OCI-LY7 (cell line): ENCODE measurements around the gene RAD9A. TPM values are rescaled to one million over a fixed set of nuclear protein-coding genes. Genes with fewer than 3 reads are reported as not detected.

Experiments used
- BruUV-seq: library from RNA; stranded (reverse); fragments of 400-500 nt; replicated peaks from 2 replicates; lab custom pipeline; 2021; lab: Mats Ljungman, UMichigan
- CTCF ChIA-PET: fragments of 300-600 bp; sonication (Branson Sonifier 250); formaldehyde crosslinking; loops from one replicate; lab custom pipeline; 2022; ENCODE audit warnings: antibody characterized with exemption; ENCODE audit not compliant: unreplicated experiment; lab: Charles Lee
- POLR2A ChIA-PET: fragments of 300-600 bp; sonication (Branson Sonifier 250); formaldehyde crosslinking; loops from one replicate; lab custom pipeline; 2022; ENCODE audit warnings: antibody characterized with exemption; lab: Charles Lee
- DNase-seq: peaks from one replicate; pipeline ENCODE4 v3.0.0-alpha.2; 2015; ENCODE audit warnings: low spot score
- H2AFZ ChIP-seq: fragments of 200-600 bp; sonication (generic), shearing (Covaris generic); 2 replicates; pipeline ENCODE4 v1.6.1; 2014; ENCODE audit warnings: mild to moderate bottlenecking, antibody characterized with exemption, low read length, moderate library complexity
- H3K27ac ChIP-seq: fragments of 200-600 bp; sonication (generic); 2 replicates; pipeline ENCODE4 v1.5.1; 2014; ENCODE audit warnings: mixed run types, low read depth, mild to moderate bottlenecking, moderate library complexity, low read length, inconsistent platforms; ENCODE audit not compliant: poor library complexity, severe bottlenecking
- H3K36me3 ChIP-seq: fragments of 200-600 bp; sonication (generic); 2 replicates; pipeline ENCODE4 v1.6.1; 2014; ENCODE audit warnings: mild to moderate bottlenecking, antibody characterized with exemption, low read length, moderate library complexity, mixed read lengths; ENCODE audit not compliant: insufficient read depth
- H3K4me1 ChIP-seq: fragments of 200-600 bp; sonication (generic); 2 replicates; pipeline ENCODE4 v1.5.1; 2014; ENCODE audit warnings: mild to moderate bottlenecking, low read length; ENCODE audit not compliant: insufficient read depth, poor library complexity, severe bottlenecking
- H3K4me2 ChIP-seq: fragments of 200-600 bp; sonication (generic); 2 replicates; pipeline ENCODE4 v1.6.1; 2014; ENCODE audit warnings: mild to moderate bottlenecking, low read length
- H3K4me3 ChIP-seq: fragments of 200-600 bp; sonication (generic); 2 replicates; pipeline ENCODE4 v1.5.1; 2014; ENCODE audit warnings: mild to moderate bottlenecking, low read depth, low read length; ENCODE audit not compliant: poor library complexity, severe bottlenecking
- H3K79me2 ChIP-seq: fragments of 200-600 bp; sonication (generic); 2 replicates; pipeline ENCODE4 v1.6.1; 2016; ENCODE audit warnings: low read depth, mild to moderate bottlenecking, low read length, moderate library complexity, mixed read lengths; ENCODE audit not compliant: insufficient read depth
- H3K9me2 ChIP-seq: fragments of 200-600 bp; sonication (generic); 2 replicates; pipeline ENCODE4 v1.6.1; 2016; ENCODE audit warnings: mild to moderate bottlenecking, low read length, mixed read lengths; ENCODE audit not compliant: insufficient read depth
- H3K9me3 ChIP-seq: fragments of 200-600 bp; sonication (generic); 2 replicates; pipeline ENCODE4 v1.6.1; 2014; ENCODE audit warnings: mild to moderate bottlenecking, mixed run types, low read length, mixed read lengths
- H4K20me1 ChIP-seq: fragments of 200-600 bp; sonication (generic); 2 replicates; pipeline ENCODE4 v1.6.1; 2014; ENCODE audit warnings: mild to moderate bottlenecking, antibody characterized with exemption, low read length, moderate library complexity, mixed read lengths; ENCODE audit not compliant: insufficient read depth
- CTCF ChIP-seq: fragments of 200-600 bp; sonication (generic); conservative IDR thresholded peaks from 2 replicates; pipeline ENCODE4 v1.5.1; 2014; ENCODE audit warnings: mild to moderate bottlenecking, antibody characterized with exemption, low read length, moderate library complexity, mixed read lengths
- EZH2phosphoT487 ChIP-seq: fragments of 200-600 bp; sonication (generic); IDR thresholded peaks from 2 replicates; pipeline ENCODE4 v1.6.1; 2018; ENCODE audit warnings: low read depth, borderline replicate concordance, mild to moderate bottlenecking, mixed run types, antibody characterized with exemption, low read length, moderate library complexity, mixed read lengths
- intact Hi-C: fragments of 100-400 bp; cut with micrococcal nuclease; formaldehyde crosslinking; loops from one replicate; pipeline ENCODE4 v1.10.0; 2022; ENCODE audit not compliant: unreplicated experiment
- total RNA-seq, 2 experiments: library from RNA; depleted of rRNA in 1 of 2; stranded (reverse); fragments of >200 nt in 1 of 2; shearing (Covaris generic) in 1 of 2; gene quantifications; 2 replicates each; pipeline ENCODE4 v1.2.3, GENCODE V29; 2014 to 2022

The RAD9A gene
- total RNA-seq, 2 experiments from 2014 or later: 51.0 to 62.2 TPM

- H3K79me2 ChIP-seq: no peaks in the 10 kb centered on the region
- POLR2A ChIA-PET: interaction anchor here (0.6 to 2.2 kb wide), 2 partner anchors 10 to 13 kb away, joined by 3 to 7 read pairs; no protein-coding TSS in a partner anchor
- no peak overlapping the region for H3K4me3 ChIP-seq
- peaks cover 60% of the 10 kb centered on the region for H3K4me1 ChIP-seq
- no peaks in the 10 kb centered on the region for H3K9me3 ChIP-seq
- no peak overlapping the region for H3K4me2 ChIP-seq
- TF ChIP-seq CTCF (no peak), EZH2phosphoT487 (no peak)
- intact Hi-C loops: no loop called here
- DNase-seq: no peak
- no peaks in the 10 kb centered on the region for H3K9me2 ChIP-seq
- no peaks in the 10 kb centered on the region for H3K36me3 ChIP-seq
- no peak overlapping the region for H3K27ac ChIP-seq
- H4K20me1 ChIP-seq: no peaks in the 10 kb centered on the region
- H2AFZ ChIP-seq: no peak overlapping the region
- BruUV-seq: no TSS peak
- CTCF ChIA-PET: no interaction called here
Measured at GRCh38 chr11:67417425-67417824, 25.6 kb downstream of the RAD9A start.

GRCh38 chr11:67418476-67419281 is 26.9 kb downstream of the RAD9A start:
- Histone ChIP-seq H3K4me3 (peak overlapping the region; percentile 31), H3K9me3 (no peaks in the 10 kb centered on the region), H3K79me2 (no peaks in the 10 kb centered on the region), H3K36me3 (no peaks in the 10 kb centered on the region), H3K4me1 (peaks cover 50% of the 10 kb centered on the region), H3K27ac (no peak overlapping the region), H3K4me2 (peak overlapping the region; percentile 79), H3K9me2 (no peaks in the 10 kb centered on the region), H2AFZ (peak overlapping the region; percentile 6; the same call in 1 of the 2 replicates), H4K20me1 (no peaks in the 10 kb centered on the region)
- ChIA-PET CTCF (no interaction called here), POLR2A (interaction anchor here (0.6 to 2.2 kb wide), 4 partner anchors 10 to 63 kb away, joined by 3 to 9 read pairs (median 6); partner anchors contain the start of gene PTPRCAP)
- intact Hi-C loops: no loop called here
- no TSS peak for BruUV-seq
- no peak for TF ChIP-seq EZH2phosphoT487
- TF ChIP-seq CTCF: no peak
- DNase-seq: no peak
